Measurements from ENCODE around the gene TRAPPC10. TPM values are rescaled to one million over a fixed set of nuclear protein-coding genes. Genes with fewer than 3 reads are reported as not detected.
A peak's percentile ranks its signal among the peaks of the same experiment; 100 is the strongest.

The TRAPPC10 gene
- total and polyA plus RNA-seq, 2 donors (not counting 1 experiment from before 2014, with no cell fraction given) = 61.7 to 145 TPM

DNA sequence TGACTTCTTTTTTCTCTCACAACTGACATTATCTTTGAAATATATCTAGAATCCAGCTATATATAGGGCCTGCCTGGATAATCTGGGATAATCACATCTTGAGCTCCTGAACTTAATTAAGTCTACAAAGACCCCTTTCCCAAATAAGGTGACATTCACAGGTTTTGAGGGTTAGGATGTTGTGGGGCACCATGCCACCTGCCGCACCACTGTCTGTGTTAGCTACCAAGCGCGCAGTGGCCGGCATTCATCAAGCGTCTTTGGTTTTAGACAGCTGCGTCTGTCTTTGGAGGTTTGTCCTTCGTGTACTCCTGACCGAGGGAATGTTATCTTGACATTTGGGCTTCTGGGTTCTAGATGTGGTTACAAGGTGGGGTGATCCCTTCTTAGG is 7.5 kb downstream of the TRAPPC10 start:
- peaks cover 51 to 66% of the 10 kb centered on the region in 2 donors for H3K4me1 ChIP-seq (ENCODE audit: control insufficient read depth in 2 of 2, insufficient read depth in 2 of 2, low read length in 2 of 2)
- CTCF ChIA-PET = no interaction called here
- no peak overlapping the region for H2AFZ ChIP-seq (ENCODE audit: insufficient read depth, low read depth, low read length, poor library complexity, severe bottlenecking)
- H3K79me2 ChIP-seq (ENCODE audit: control insufficient read depth, insufficient read depth, low read length) = peaks cover 100% of the 10 kb centered on the region
- Mint-ChIP-seq H3K4me1 (peaks cover 67% of the 10 kb centered on the region), H3K27me3 (no peaks in the 10 kb centered on the region), H3K27ac (no peak overlapping the region), H3K9me3 (ENCODE audit: insufficient read depth) (no peaks in the 10 kb centered on the region), H3K4me3 (no peak overlapping the region)
- H3K36me3 ChIP-seq (replicated peaks in 1 of 2; ENCODE audit: control extremely low read depth in 1 of 2, control insufficient read depth in 1 of 2, extremely low read depth in 1 of 2, insufficient read depth in 2 of 2, low read length in 1 of 2) = no peaks in the 10 kb centered on the region
- H3K9ac ChIP-seq (ENCODE audit: low read length) = no peak overlapping the region
- peaks cover 98% of the 10 kb centered on the region for H4K20me1 ChIP-seq (ENCODE audit: control insufficient read depth, insufficient read depth, low read length, poor library complexity, severe bottlenecking)
- intact Hi-C loops (cut with micrococcal nuclease) = loop anchor here (10.0 kb wide), 2 partner anchors 285 to 855 kb away; partner anchors contain the start of genes PFKL and PTTG1IP
- H3K27ac ChIP-seq (ENCODE audit: low read length in 2 of 2) = peak overlapping the region in 1 of 2 donors; percentile 57
- ATAC-seq (ENCODE audit: low read depth) (no peak), DNase-seq (no peak)
- POLR2A ChIA-PET = no interaction called here
- no peaks in the 10 kb centered on the region for H3K9me3 ChIP-seq (ENCODE audit: control extremely low read depth in 1 of 3, control insufficient read depth in 2 of 3, insufficient read depth in 1 of 3, low read length in 2 of 3)
- H3K4me3 ChIP-seq (ENCODE audit: control extremely low read depth in 1 of 5, extremely low read depth in 1 of 5, insufficient read depth in 1 of 5, low read depth in 2 of 5, low read length in 4 of 5) = no peak overlapping the region
- no peaks in the 10 kb centered on the region for H3K27me3 ChIP-seq (replicated peaks in 1 of 4; ENCODE audit: control extremely low read depth in 1 of 4, control insufficient read depth in 3 of 4, insufficient read depth in 4 of 4, low read length in 3 of 4)
- peak overlapping the region; percentile 35 for H3K4me2 ChIP-seq (replicated peaks; ENCODE audit: low read depth, low read length, poor library complexity, severe bottlenecking)
- no peak for TF ChIP-seq EZH2 (IDR thresholded peaks at IDR 0.05; ENCODE audit: borderline replicate concordance, insufficient read depth, low read depth, low read length, poor library complexity, severe bottlenecking)
- TF ChIP-seq, protein P1, sequence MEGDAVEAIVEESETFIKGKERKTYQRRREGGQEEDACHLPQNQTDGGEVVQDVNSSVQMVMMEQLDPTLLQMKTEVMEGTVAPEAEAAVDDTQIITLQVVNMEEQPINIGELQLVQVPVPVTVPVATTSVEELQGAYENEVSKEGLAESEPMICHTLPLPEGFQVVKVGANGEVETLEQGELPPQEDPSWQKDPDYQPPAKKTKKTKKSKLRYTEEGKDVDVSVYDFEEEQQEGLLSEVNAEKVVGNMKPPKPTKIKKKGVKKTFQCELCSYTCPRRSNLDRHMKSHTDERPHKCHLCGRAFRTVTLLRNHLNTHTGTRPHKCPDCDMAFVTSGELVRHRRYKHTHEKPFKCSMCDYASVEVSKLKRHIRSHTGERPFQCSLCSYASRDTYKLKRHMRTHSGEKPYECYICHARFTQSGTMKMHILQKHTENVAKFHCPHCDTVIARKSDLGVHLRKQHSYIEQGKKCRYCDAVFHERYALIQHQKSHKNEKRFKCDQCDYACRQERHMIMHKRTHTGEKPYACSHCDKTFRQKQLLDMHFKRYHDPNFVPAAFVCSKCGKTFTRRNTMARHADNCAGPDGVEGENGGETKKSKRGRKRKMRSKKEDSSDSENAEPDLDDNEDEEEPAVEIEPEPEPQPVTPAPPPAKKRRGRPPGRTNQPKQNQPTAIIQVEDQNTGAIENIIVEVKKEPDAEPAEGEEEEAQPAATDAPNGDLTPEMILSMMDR (IDR thresholded peaks at IDR 0.05) = no peak
- WGBS (ENCODE audit: insufficient coverage) = 98% methylated on average over 8 of the region's 8 CpGs

DNA sequence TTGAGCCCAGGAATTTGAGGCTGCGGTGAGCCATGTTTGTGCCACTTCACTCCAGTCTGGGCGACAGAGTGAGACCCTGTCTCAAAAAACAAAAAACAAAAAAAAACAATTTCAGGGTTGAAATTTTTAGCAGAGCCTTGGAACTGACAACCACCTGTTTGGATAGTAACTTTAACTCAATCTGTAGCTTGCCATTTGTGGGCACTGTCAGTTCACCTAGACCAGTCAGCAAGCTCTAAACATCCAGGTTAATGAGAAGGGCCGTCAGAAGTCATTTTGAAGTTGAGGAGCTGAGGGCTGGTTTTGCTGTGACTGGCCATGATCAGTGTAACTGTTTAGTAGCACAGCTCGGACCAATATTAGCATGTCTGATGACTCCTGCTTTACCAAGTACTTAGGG is 8.4 kb downstream of the TRAPPC10 start:
- DNase-seq (no peak), ATAC-seq (ENCODE audit: low read depth) (no peak)
- intact Hi-C loops (cut with micrococcal nuclease) = no loop called here
- peaks cover 100% of the 10 kb centered on the region for H3K79me2 ChIP-seq (ENCODE audit: control insufficient read depth, insufficient read depth, low read length)
- Mint-ChIP-seq H3K27me3 (no peaks in the 10 kb centered on the region), H3K27ac (peak overlapping the region; percentile 46), H3K9me3 (ENCODE audit: insufficient read depth) (no peaks in the 10 kb centered on the region), H3K4me3 (no peak overlapping the region), H3K4me1 (peaks cover 71% of the 10 kb centered on the region)
- H4K20me1 ChIP-seq (ENCODE audit: control insufficient read depth, insufficient read depth, low read length, poor library complexity, severe bottlenecking) = peaks cover 98% of the 10 kb centered on the region
- H3K27ac ChIP-seq (ENCODE audit: low read length in 2 of 2) = peak overlapping the region in 1 of 2 donors; percentile 75
- H3K36me3 ChIP-seq (replicated peaks in 1 of 2; ENCODE audit: control extremely low read depth in 1 of 2, control insufficient read depth in 1 of 2, extremely low read depth in 1 of 2, insufficient read depth in 2 of 2, low read length in 1 of 2) = no peaks in the 10 kb centered on the region
- H3K9me3 ChIP-seq (ENCODE audit: control extremely low read depth in 1 of 3, control insufficient read depth in 2 of 3, insufficient read depth in 1 of 3, low read length in 2 of 3) = no peaks in the 10 kb centered on the region
- 93% methylated on average over 3 of the region's 4 CpGs for WGBS (ENCODE audit: insufficient coverage)
- H3K4me2 ChIP-seq (replicated peaks; ENCODE audit: low read depth, low read length, poor library complexity, severe bottlenecking) = no peak overlapping the region
- CTCF ChIA-PET = interaction anchor here (1.0 kb wide), 1 partner anchor 277 kb away, joined by 4 read pairs; no protein-coding TSS in a partner anchor
- TF ChIP-seq EZH2 (IDR thresholded peaks at IDR 0.05; ENCODE audit: borderline replicate concordance, insufficient read depth, low read depth, low read length, poor library complexity, severe bottlenecking) = no peak
- TF ChIP-seq, protein P1 (IDR thresholded peaks at IDR 0.05) = no peak
- H2AFZ ChIP-seq (ENCODE audit: insufficient read depth, low read depth, low read length, poor library complexity, severe bottlenecking) = no peak overlapping the region
- POLR2A ChIA-PET = interaction anchor here (0.5 kb wide), 1 partner anchor 26 kb away, joined by 3 read pairs; no protein-coding TSS in a partner anchor
- no peaks in the 10 kb centered on the region for H3K27me3 ChIP-seq (replicated peaks in 1 of 4; ENCODE audit: control extremely low read depth in 1 of 4, control insufficient read depth in 3 of 4, insufficient read depth in 4 of 4, low read length in 3 of 4)
- no peak overlapping the region for H3K4me3 ChIP-seq (ENCODE audit: control extremely low read depth in 1 of 5, extremely low read depth in 1 of 5, insufficient read depth in 1 of 5, low read depth in 2 of 5, low read length in 4 of 5)
- H3K9ac ChIP-seq (ENCODE audit: low read length) = no peak overlapping the region
- peaks cover 54 to 70% of the 10 kb centered on the region in 2 donors for H3K4me1 ChIP-seq (ENCODE audit: control insufficient read depth in 2 of 2, insufficient read depth in 2 of 2, low read length in 2 of 2)
